Measurements from ENCODE around the gene SECISBP2. TPM values are rescaled to one million over a fixed set of nuclear protein-coding genes. Genes with fewer than 3 reads are reported as not detected.

SECISBP2 gene
- polyA plus RNA-seq, 1 of the 3 experiments (the other 2 are of a cell fraction) = 21.2 TPM

- Histone ChIP-seq H3K4me2 (no peak overlapping the region), H3K9ac (no peak overlapping the region), H3F3A (replicated peaks; ENCODE audit: insufficient read depth) (no peaks in the 10 kb centered on the region), H3K79me2 (ENCODE audit: insufficient read depth) (no peaks in the 10 kb centered on the region), H3K9me2 (no peaks in the 10 kb centered on the region), H3K4me3 (ENCODE audit: low read depth in 2 of 2, low read length in 1 of 2) (no peak overlapping the region), H2AFZ (ENCODE audit: low read depth) (no peak overlapping the region), H3K27ac (ENCODE audit: low read depth in 2 of 2, low read length in 1 of 2) (no peak overlapping the region; a peak in 1 of 4 replicates), H4K20me1 (ENCODE audit: insufficient read depth) (no peaks in the 10 kb centered on the region), H3K4me1 (ENCODE audit: control insufficient read depth in 1 of 2, insufficient read depth in 2 of 2, low read depth in 1 of 2, low read length in 1 of 2) (no peaks in the 10 kb centered on the region; a peak in 1 of 4 replicates), H3K9me3 (no peaks in the 10 kb centered on the region), H3K36me3 (replicated peaks in 1 of 2; ENCODE audit: control insufficient read depth in 1 of 2, insufficient read depth in 2 of 2, low read length in 1 of 2) (peaks cover 0 to 19% of the 10 kb centered on the region in 2 experiments), H3K27me3 (ENCODE audit: insufficient read depth) (no peaks in the 10 kb centered on the region)
- ChIA-PET CTCF (no interaction called here), POLR2A (no interaction called here)
- no peak for DNase-seq
- 100% methylated on average over 2 of the region's 10 CpGs for WGBS (ENCODE audit: low lambda C conversion rate)
- TF ChIP-seq ZBTB33 (IDR thresholded peaks at IDR 0.05; ENCODE audit: borderline replicate concordance, low read depth) (no peak), SIN3A (IDR thresholded peaks at IDR 0.05; ENCODE audit: borderline replicate concordance, low read depth, low read length) (no peak), TCF12 (IDR thresholded peaks at IDR 0.05) (no peak), JUND (IDR thresholded peaks at IDR 0.05) (no peak), NRF1 (IDR thresholded peaks at IDR 0.05; ENCODE audit: low read depth, low read length) (no peak), EP300 (IDR thresholded peaks at IDR 0.05; ENCODE audit: borderline replicate concordance in 1 of 2, low read depth in 1 of 2, low read length in 1 of 2) (no peak), ELF1 (IDR thresholded peaks at IDR 0.05) (no peak), MAX (IDR thresholded peaks at IDR 0.05; ENCODE audit: low read depth) (no peak), POLR2AphosphoS5 (IDR thresholded peaks at IDR 0.05; ENCODE audit: low read depth, low read length) (no peak), TEAD4 (IDR thresholded peaks at IDR 0.05; ENCODE audit: borderline replicate concordance, insufficient read depth) (no peak), RFX5 (IDR thresholded peaks at IDR 0.05; ENCODE audit: low read length) (no peak), EZH2phosphoT487 (IDR thresholded peaks at IDR 0.05; ENCODE audit: borderline replicate concordance, low read depth) (no peak), FOSL2 (IDR thresholded peaks at IDR 0.05; ENCODE audit: borderline replicate concordance, low read depth) (no peak), FOXJ3 (CRISPR knock-in tag; IDR thresholded peaks at IDR 0.05) (no peak), TAF1 (IDR thresholded peaks at IDR 0.05; ENCODE audit: borderline replicate concordance, low read depth, low read length) (no peak), GATA2 (CRISPR knock-in tag; IDR thresholded peaks at IDR 0.05) (no peak), GABPA (IDR thresholded peaks at IDR 0.05; ENCODE audit: low read depth) (no peak), USF1 (IDR thresholded peaks at IDR 0.05; ENCODE audit: borderline replicate concordance, low read depth) (no peak), FOXM1 (IDR thresholded peaks at IDR 0.05; ENCODE audit: low read depth) (no peak)
Observed at GRCh38 chr9:89390068-89390555, 71.8 kb downstream of the SECISBP2 start.
